NCI-H2227 treated with DMSO at 0.1 percent for 48 hours (cell line): ENCODE results near the gene USP48.
"Not testable (repeated sequence)": the region's sequence is repeated elsewhere in the genome, so short reads cannot be mapped to it uniquely, and the experiment has no call there.

Experiments
- DNase-seq: peaks from one replicate; lab custom pipeline; 2025; lab: John Stamatoyannopoulos, UW

USP48 gene

DNA sequence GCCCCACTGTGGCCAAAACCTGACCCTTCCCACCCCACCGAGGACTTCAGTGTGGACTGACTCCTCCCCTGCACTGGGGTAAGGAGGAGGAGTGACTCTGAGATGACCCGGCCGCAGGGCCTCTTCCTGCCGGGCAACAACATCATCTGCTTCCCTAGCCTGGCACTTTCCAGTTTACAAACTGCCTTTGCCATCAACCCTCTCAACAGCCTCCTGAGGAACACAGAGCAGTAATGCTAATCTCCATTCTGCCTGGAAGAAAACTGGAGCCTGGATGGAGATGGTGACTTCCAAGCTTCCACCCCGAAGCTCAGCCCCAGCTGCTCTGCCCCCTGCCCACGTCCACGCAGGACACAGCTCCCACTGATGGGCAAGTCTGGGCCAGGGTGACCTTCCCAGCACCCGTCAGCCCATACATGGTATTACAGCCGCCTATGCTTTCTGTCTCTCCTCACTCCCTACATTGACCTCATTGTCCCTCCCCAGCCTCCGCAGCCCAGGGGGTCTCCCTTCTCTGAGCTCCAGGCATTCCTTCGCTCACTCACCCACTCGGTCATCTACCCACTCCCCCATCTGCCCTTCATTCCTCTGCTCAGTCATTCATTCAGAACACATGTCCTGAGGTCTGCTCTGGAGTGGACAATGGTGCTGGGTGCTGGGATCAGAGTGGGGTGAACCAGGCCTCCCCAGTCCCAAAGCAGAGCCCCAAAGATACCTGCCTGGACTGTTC, 148.0 kb downstream of the USP48 start:
- no peak for DNase-seq

DNA sequence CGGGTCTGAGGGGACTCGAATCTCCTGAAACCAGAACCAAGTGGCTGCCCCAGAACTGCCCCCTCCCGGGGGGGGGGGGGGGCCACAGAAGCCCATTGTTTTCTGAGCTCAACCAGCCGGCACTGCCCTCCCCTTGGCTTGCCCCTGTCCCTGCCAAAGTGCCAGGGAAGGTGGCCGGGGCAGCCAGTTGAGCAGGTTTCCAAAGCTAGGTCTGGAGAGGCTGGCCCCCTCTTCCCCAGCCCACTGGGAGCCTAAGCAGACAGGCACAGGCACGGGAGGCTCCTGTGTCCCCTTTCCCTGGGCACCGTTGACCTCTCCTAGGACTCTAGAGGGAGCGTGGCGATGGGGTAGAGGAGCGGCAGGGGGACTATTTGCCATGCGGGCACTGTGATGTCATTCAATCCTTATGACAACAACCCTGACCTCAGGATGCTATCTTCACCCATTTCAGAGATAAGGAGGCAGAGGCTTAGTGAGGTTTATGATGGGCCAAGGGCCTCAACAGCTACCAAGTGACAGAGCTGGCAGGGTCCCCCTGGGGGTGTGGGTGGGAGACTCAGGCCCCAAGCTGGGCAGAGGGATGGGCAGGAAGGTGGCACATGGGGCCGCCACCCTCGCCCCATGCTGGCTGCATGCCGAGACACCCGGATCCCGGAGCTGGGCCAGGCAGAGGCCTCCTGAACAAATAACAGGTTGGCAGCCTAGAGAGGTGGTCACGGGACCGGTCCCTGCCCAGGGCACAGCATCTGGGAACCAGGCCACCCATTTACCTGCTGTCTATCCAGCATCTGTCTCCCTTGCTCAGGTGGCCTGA, 148.8 kb downstream of the USP48 start:
- DNase-seq, result no peak

DNA sequence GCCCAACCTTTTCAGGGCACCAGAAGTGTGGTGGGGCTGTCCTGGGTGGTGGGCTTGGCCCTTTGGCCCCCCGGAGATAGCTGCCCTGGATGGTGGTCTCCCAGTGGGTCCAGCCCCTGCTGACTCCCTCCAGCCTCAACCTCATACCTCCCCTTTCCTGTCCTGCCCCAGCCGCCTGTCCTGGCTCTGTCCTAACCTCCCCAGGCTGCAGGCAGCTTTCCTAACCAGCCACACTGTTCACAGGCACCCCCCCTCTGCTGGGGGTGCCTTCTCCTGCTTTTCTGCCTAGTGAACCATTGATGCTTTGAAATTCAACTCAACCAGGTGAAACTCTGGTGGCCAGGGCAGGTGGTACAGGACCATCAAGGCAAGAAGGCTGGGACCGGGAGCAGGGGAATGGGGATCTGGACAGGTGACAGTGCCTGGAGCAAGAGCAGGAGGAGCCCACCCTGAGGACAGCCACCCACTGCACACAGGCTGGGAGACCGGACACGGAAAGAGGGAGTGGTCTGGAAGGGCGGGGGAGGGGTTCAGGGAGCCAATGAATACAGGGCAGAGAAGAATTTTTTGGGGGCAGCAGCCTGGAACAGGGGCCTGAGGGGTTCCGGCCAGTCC, 149.7 kb downstream of the USP48 start:
- no peak for DNase-seq

DNA sequence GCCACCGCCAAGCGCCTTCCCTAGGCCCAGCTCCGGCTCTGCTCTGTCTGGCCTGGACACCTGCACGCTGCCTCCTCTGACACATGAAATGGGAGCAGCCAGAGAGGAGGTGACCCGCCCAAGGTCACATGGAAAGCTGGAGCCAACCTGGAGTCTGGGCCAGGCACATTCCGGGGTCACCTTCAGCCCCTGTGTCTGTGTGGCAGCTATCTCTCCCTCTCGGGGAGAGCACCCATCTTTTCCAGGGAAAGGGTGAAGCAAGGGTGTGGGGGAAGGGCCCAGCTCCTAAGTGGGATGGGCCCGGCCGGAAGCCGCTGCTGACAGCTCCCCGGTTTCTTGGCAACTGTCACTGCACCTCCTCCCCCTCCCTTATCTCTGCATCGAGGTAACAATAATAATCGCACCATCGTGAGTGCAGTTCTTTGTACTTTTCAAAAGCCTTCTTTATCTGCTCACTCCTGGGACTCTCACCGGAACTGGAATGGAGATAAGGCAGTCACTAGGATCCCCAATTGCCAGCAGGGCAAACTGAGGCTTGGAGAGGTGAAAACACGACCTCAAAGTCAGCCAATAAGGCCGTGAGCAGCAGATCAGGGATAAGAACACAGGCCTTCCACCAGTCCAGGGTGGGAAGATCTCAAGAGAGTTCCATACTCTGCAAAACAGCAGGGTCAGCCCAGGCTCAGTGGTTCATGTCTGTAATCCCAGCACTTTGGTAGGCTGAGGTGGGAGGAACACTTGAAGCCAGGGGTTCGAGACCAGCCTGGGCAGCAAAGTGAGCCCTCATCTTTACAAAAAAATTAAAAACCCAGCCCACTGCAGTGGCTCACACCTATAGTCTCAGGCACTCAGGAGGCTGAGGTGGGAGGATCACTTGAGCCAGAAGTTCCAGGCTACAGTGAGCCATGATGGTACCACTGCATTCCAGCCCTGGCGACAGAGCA, 150.7 kb downstream of the USP48 start:
- no peak for DNase-seq

DNA sequence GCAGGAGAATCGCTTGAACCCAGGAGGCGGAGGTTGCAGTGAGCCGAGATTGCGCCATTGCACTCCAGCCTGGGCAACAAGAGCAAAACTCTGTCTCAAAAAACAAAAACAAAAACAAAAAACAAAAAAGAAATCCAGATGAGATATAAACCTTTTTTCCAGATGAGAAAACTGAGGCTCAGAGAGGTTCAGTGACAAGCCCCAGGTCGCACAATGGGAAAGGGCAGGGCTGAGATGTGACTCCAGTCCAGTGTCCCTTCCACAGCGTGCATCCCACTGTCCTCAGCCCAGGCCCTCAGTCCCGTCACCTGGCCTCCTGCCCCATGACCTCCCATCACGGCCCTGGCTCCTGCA, 151.4 kb downstream of the USP48 start:
- not testable (repeated sequence) for DNase-seq

DNA sequence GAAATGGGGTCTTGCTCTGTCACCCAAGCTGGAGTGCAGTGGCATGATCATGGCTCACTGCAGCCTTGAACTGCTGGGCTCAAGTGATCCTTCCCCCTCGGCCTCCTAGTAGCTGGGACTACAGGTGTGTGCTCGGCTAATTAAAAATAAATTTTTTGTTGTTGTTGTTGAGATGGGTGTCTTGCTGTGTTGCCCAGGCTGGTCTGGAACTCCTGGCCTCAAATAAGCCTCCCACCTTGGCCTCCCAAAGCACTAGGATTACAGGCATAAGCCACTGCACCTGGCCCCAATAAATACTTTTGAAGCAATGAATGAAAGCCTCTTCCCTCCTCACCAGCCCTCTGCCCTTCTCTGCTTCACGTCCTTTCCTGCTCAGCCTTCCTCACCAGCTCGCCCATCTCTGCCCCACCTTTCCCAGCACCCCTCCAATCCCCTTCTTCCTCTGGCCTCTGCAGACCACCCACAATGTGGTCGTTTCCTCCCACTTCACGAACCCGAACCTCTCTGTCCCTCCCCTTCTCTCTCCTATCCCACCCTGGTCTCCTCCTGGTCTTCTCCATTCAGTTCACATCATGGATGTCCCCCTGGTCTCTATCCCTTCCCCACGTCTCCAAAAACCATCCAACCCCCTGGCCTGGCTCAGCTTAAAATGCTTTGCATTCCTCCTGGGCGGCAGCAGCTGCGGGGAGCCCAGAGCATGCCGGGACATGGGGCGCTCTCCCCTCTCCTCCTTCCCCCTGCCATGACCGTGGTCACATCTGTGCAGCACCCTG, 152.2 kb downstream of the USP48 start:
- DNase-seq, result no peak

DNA sequence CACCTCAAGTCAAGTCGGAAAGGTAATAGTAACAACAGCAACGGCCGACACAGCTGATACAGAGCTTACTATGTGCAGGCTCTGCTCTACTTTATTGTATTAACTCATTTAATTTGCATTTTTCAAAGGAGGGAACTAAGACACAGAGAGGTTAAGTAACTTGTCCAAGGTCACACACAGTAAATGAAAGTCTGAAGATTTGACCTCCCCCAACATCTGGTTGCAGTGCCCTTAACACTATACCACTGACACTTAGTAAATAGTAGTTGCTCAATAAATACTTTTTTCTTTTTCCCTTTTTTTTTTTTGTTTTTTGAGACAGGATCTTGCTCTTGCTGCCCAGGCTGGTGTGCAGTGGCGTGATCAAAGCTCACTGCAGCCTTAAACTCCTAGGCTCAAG, 153.0 kb downstream of the USP48 start:
- DNase-seq, result no peak

DNA sequence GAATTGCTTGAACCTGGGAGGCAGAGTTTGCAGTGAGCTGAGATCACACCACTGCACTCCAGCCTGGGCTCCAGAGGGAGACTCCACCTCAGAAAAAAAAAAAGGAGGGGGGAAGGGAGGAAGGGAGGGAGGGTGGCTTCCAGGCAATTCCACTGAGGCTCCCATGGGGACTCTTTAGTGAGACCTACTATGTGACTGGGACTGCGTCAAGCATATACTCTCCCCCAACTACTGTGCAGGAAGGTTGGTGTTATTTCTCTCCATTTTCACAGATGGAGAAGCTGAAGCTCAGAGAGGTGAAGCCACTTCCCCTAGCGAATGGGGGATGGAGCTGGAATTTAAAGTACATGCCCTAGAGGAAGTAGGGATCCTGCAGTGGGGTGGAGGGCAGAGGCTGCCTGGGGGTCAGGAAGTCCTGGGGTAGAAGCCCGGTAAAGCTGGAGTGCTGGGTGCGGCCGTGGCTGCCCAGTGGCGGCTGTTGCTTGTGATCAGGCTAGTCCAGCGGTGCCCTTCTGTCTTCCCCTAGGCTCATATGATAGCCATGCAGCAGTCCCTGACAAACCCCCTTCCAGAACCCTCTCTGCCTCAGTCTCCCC, 154.1 kb downstream of the USP48 start:
- DNase-seq, result no peak
